ENCODE measurements around the gene ZNF652. TPM values are rescaled to one million over a fixed set of nuclear protein-coding genes. Genes with fewer than 3 reads are reported as not detected.
A peak's percentile ranks its signal among the peaks of the same experiment; 100 is the strongest.
"Not testable (repeated sequence)": the region's sequence is repeated elsewhere in the genome, so short reads cannot be mapped to it uniquely, and the experiment has no call there.

The ZNF652 gene
- total and polyA plus RNA-seq, 4 donors: 6.8 to 48.9 (median 37.8) TPM

DNA sequence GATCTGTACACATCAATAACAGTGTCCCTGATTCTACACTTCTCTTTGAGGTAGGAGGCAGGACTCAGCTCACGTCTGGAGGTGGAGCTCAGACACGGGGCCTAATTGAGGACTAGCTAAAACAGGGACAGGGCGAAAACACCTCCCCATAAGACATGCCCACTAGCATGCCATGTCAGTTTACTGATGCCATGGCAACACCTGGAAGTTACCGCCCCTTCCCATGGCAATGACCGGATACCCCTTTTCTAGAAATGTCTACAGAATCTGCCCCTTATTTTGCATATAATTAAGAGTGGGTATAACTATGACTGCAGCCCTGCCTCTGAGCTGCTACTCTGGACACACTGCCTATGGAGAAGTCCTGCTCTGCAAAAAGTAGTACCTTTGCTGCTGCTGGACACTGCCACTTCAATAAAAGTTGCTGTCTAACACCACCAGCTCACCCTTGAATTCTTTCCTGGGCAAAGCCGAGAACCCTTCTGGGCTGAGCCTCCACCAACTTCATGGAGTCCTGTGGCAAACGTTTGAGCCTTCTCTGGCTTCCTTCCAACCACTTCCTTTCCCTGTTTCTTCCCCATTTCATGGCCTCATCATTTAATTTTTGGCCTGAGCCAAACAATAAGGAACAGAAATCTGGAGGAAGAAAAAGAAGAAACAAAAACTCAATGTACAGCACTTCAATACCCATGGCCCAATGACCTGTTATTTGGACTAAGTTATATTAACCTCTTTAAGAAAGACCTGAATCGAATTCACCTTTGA lies 31.6 kb upstream of the ZNF652 start:
- ATAC-seq (ENCODE audit: insufficient read depth, low FRiP score) (no peak), DNase-seq (peak in 2 of 3 donors; percentile 24 to 43)
- no peaks in the 10 kb centered on the region for H3K27me3 ChIP-seq (ENCODE audit: control insufficient read depth in 3 of 3, insufficient read depth in 3 of 3, low read length in 2 of 3)
- H3K9ac ChIP-seq (ENCODE audit: insufficient read depth in 1 of 2, low read length in 2 of 2): no peak overlapping the region
- H3K9me3 ChIP-seq (ENCODE audit: control insufficient read depth in 4 of 4, insufficient read depth in 3 of 4, low read length in 3 of 4): no peaks in the 10 kb centered on the region
- no peaks in the 10 kb centered on the region for H3K36me3 ChIP-seq (ENCODE audit: control insufficient read depth in 4 of 4, insufficient read depth in 4 of 4, low read length in 4 of 4)
- no peak overlapping the region for H3K4me3 ChIP-seq
- peaks cover 0 to 16% (median 5%) of the 10 kb centered on the region in 5 donors for H3K4me1 ChIP-seq (ENCODE audit: control insufficient read depth in 5 of 5, insufficient read depth in 5 of 5, low read length in 5 of 5)
- no peak overlapping the region for H3K27ac ChIP-seq (ENCODE audit: low read depth in 1 of 2, low read length in 1 of 2)
- 50 to 72% methylated on average over 8 of the region's 8 CpGs for WGBS, 2 donors
- TF ChIP-seq, protein P1, sequence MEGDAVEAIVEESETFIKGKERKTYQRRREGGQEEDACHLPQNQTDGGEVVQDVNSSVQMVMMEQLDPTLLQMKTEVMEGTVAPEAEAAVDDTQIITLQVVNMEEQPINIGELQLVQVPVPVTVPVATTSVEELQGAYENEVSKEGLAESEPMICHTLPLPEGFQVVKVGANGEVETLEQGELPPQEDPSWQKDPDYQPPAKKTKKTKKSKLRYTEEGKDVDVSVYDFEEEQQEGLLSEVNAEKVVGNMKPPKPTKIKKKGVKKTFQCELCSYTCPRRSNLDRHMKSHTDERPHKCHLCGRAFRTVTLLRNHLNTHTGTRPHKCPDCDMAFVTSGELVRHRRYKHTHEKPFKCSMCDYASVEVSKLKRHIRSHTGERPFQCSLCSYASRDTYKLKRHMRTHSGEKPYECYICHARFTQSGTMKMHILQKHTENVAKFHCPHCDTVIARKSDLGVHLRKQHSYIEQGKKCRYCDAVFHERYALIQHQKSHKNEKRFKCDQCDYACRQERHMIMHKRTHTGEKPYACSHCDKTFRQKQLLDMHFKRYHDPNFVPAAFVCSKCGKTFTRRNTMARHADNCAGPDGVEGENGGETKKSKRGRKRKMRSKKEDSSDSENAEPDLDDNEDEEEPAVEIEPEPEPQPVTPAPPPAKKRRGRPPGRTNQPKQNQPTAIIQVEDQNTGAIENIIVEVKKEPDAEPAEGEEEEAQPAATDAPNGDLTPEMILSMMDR (IDR thresholded peaks at IDR 0.05; ENCODE audit: control extremely low read depth, extremely low read depth): no peak

DNA sequence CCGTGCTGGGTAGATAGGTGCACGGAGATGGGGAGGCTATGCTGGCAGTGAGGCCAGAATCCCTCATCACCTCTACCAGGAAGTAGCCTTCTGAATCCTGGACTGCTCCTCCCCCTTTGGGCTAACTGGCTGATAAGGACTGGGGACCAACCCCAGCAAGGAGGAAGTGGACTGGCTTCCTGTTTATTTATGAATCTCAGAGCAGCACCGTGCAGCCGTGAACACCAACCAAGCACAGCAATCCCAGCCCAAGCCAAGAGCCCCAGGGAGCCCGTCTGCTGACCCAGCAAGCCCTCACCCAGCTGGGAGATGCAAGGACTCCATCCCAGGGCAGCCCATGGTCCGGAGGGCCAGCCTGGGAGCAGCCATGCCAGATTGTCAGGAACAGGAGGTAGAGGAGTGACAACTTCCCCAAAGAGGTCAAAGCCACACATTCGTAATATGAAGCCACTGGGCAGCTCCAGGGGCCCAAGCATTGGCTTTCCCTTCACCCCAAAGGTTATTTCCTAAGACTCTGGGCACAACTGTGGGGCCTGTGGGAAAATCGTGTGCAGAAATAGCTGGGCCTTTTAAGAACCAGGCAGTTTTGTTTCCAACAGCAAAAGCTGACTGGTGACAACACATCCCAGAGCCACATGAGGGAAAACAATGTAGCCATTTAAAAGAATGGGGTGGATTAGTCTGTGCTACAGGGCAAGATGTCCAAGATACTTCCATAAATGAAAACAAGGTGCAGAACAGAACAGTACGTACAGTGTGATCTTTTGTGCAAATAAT lies 28.7 kb upstream of the ZNF652 start:
- H3K9ac ChIP-seq (ENCODE audit: insufficient read depth in 1 of 2, low read length in 2 of 2): no peak overlapping the region
- H3K4me3 ChIP-seq: no peak overlapping the region
- DNase-seq (peak in 1 of 3 donors; percentile 46), ATAC-seq (ENCODE audit: insufficient read depth, low FRiP score) (no peak)
- H3K9me3 ChIP-seq (ENCODE audit: control insufficient read depth in 4 of 4, insufficient read depth in 3 of 4, low read length in 3 of 4): no peaks in the 10 kb centered on the region
- no peaks in the 10 kb centered on the region for H3K36me3 ChIP-seq (ENCODE audit: control insufficient read depth in 4 of 4, insufficient read depth in 4 of 4, low read length in 4 of 4)
- H3K4me1 ChIP-seq (ENCODE audit: control insufficient read depth in 5 of 5, insufficient read depth in 5 of 5, low read length in 5 of 5): peaks cover 0 to 19% (median 0%) of the 10 kb centered on the region in 5 donors
- H3K27ac ChIP-seq (ENCODE audit: low read depth in 1 of 2, low read length in 1 of 2): peak overlapping the region in 1 of 2 donors; percentile 94
- no peaks in the 10 kb centered on the region for H3K27me3 ChIP-seq (ENCODE audit: control insufficient read depth in 3 of 3, insufficient read depth in 3 of 3, low read length in 2 of 3)
- WGBS, 2 donors: 32 to 38% methylated on average over 9 of the region's 9 CpGs
- TF ChIP-seq, protein P1 (IDR thresholded peaks at IDR 0.05; ENCODE audit: control extremely low read depth, extremely low read depth): no peak

- H3K4me1 ChIP-seq (ENCODE audit: control insufficient read depth in 5 of 5, insufficient read depth in 5 of 5, low read length in 5 of 5): peaks cover 0 to 24% (median 0%) of the 10 kb centered on the region in 5 donors
These were observed 27.7 kb upstream of the ZNF652 start for GRCh38 chr17:49389514-49390347.

More at GRCh38 chr17:49389514-49390347, 27.7 kb upstream of the ZNF652 start:
- not testable (repeated sequence) for ATAC-seq (ENCODE audit: insufficient read depth, low FRiP score); H3K4me3 ChIP-seq; H3K9me3 ChIP-seq (ENCODE audit: control insufficient read depth in 4 of 4, insufficient read depth in 3 of 4, low read length in 3 of 4); H3K27me3 ChIP-seq (ENCODE audit: control insufficient read depth in 3 of 3, insufficient read depth in 3 of 3, low read length in 2 of 3); H3K36me3 ChIP-seq (ENCODE audit: control insufficient read depth in 4 of 4, insufficient read depth in 4 of 4, low read length in 4 of 4); DNase-seq; H3K9ac ChIP-seq (ENCODE audit: insufficient read depth in 1 of 2, low read length in 2 of 2)
- WGBS, 2 donors: 81 to 83% methylated on average over 12 of the region's 12 CpGs
- peak overlapping the region in 1 of 2 donors; percentile 94 for H3K27ac ChIP-seq (ENCODE audit: low read depth in 1 of 2, low read length in 1 of 2)
